ENCODE measurements around the gene TMEM38A.
"Not testable (repeated sequence)": the region's sequence is repeated elsewhere in the genome, so short reads cannot be mapped to it uniquely, and the experiment has no call there.

Gene TMEM38A

GRCh38 chr19:16668702-16669101 is 7.8 kb downstream of the TMEM38A start:
- H3K4me3 ChIP-seq (ENCODE audit: low read length); H3K27ac ChIP-seq (ENCODE audit: low read depth, low read length); H3K4me1 ChIP-seq (ENCODE audit: control insufficient read depth, insufficient read depth, low read length); H3K36me3 ChIP-seq (ENCODE audit: control insufficient read depth, insufficient read depth, low read length); H3K9ac ChIP-seq (ENCODE audit: low read length); H3K27me3 ChIP-seq (ENCODE audit: control insufficient read depth, insufficient read depth, low read length): not testable (repeated sequence)

DNA sequence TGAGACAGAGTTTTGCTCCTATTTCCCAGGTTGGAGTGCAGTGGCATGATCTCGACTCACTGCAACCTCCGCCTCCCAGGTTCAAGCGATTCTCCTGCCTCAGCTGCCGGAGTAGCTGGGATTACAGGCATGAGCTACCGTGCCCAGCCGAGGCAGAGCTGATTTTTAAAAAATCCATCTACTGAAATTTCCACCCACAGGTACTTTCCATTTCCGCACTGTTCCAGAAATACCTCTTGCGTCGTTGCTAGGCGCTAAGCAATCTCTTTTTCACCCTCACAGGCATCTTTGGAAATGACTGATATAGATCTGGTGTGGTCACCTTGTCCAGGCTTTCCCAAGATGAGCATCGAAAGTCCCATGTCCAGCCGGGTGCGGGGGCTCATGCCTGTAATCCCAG is 9.4 kb downstream of the TMEM38A start:
- Histone ChIP-seq H3K27me3 (ENCODE audit: control insufficient read depth, insufficient read depth, low read length) (no peaks in the 10 kb centered on the region), H3K9ac (ENCODE audit: low read length) (no peak overlapping the region), H3K27ac (ENCODE audit: low read depth, low read length) (no peak overlapping the region), H3K4me1 (ENCODE audit: control insufficient read depth, insufficient read depth, low read length) (no peaks in the 10 kb centered on the region), H3K4me3 (ENCODE audit: low read length) (no peak overlapping the region), H3K36me3 (ENCODE audit: control insufficient read depth, insufficient read depth, low read length) (no peaks in the 10 kb centered on the region)

DNA sequence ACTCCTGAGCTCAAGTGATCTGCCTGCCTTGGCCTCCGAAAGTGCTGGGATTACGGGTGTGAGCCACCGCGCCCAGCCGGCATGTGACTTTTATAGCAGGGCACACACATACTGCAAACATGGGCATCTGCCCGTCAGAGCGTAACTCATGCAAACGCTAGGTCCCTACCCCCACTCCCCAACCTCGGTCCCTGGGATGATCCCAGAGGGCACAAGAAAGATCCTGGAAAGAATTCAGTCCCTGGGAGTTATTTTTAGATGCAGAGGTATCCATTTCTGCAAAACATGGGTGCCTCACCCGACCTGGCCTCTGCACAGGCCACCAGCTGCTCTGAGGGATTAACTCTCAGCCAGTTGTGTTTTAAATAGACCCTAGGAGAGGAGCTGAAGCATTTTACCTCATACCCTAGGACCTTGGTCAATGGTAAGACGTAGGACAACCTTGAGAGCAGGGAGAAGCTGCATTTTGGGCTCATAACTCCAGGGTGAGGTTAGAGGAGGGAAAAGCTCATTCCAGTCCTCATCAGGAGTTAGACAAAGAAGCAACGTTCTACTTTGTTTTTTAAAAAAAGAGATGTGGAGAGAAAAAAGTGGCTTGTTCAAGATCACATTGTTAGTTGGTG is 10.8 kb downstream of the TMEM38A start:
- Histone ChIP-seq H3K4me3 (ENCODE audit: low read length) (no peak overlapping the region), H3K36me3 (ENCODE audit: control insufficient read depth, insufficient read depth, low read length) (no peaks in the 10 kb centered on the region), H3K27ac (ENCODE audit: low read depth, low read length) (no peak overlapping the region), H3K9ac (ENCODE audit: low read length) (no peak overlapping the region), H3K27me3 (ENCODE audit: control insufficient read depth, insufficient read depth, low read length) (no peaks in the 10 kb centered on the region), H3K4me1 (ENCODE audit: control insufficient read depth, insufficient read depth, low read length) (no peaks in the 10 kb centered on the region)

GRCh38 chr19:16673231-16673630 is 12.3 kb downstream of the TMEM38A start:
- no peaks in the 10 kb centered on the region for H3K27me3 ChIP-seq (ENCODE audit: control insufficient read depth, insufficient read depth, low read length)
- H3K36me3 ChIP-seq (ENCODE audit: control insufficient read depth, insufficient read depth, low read length): no peaks in the 10 kb centered on the region
- no peak overlapping the region for H3K4me3 ChIP-seq (ENCODE audit: low read length)
- H3K4me1 ChIP-seq (ENCODE audit: control insufficient read depth, insufficient read depth, low read length): no peaks in the 10 kb centered on the region
- no peak overlapping the region for H3K9ac ChIP-seq (ENCODE audit: low read length)
- H3K27ac ChIP-seq (ENCODE audit: low read depth, low read length): no peak overlapping the region

DNA sequence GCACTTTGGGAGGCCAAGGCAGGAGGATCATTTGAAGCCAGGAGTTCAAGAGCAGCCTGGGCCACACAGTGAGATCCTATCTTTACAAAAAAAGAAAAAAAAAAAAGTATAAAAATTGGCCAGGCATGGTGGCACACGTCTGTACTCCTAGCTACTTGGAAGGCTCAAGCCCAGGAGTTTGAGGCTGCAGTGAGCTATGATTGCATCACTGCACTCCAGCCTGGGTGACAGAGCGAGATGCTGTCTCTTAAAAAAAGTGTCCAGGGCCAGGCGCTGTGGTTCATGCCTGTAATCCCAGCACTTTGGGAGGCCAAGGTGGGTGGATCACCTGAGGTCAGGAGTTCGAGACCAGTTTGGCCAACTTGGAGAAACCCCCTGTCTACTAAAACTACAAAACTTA is 12.9 kb downstream of the TMEM38A start:
- not testable (repeated sequence) for H3K4me3 ChIP-seq (ENCODE audit: low read length); H3K27ac ChIP-seq (ENCODE audit: low read depth, low read length); H3K4me1 ChIP-seq (ENCODE audit: control insufficient read depth, insufficient read depth, low read length); H3K9ac ChIP-seq (ENCODE audit: low read length); H3K27me3 ChIP-seq (ENCODE audit: control insufficient read depth, insufficient read depth, low read length); H3K36me3 ChIP-seq (ENCODE audit: control insufficient read depth, insufficient read depth, low read length)

GRCh38 chr19:16676101-16676798 is 15.3 kb downstream of the TMEM38A start:
- H3K9ac ChIP-seq (ENCODE audit: low read length): no peak overlapping the region
- no peaks in the 10 kb centered on the region for H3K4me1 ChIP-seq (ENCODE audit: control insufficient read depth, insufficient read depth, low read length)
- H3K4me3 ChIP-seq (ENCODE audit: low read length): no peak overlapping the region
- no peak overlapping the region for H3K27ac ChIP-seq (ENCODE audit: low read depth, low read length)
- peaks cover 13% of the 10 kb centered on the region for H3K36me3 ChIP-seq (ENCODE audit: control insufficient read depth, insufficient read depth, low read length)
- no peaks in the 10 kb centered on the region for H3K27me3 ChIP-seq (ENCODE audit: control insufficient read depth, insufficient read depth, low read length)

DNA sequence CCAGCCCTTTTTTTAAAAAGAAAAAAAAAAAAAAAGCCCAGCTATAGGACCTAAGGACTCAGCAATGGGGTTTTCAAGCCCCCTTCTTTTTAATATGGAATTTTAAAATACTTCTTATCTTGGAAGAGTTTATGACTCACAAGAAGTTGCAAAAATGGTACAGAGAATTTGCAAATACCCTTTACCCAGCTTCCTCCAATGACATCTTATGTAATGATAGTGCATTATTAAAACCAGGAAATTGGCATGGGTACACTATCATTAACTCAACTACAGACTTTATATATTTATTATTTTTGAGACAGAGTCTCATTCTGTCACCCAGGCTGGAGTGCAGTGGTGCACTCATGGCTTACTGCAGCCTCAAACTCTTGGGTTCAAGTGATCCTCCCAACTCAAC is 16.1 kb downstream of the TMEM38A start:
- Histone ChIP-seq H3K27ac (ENCODE audit: low read depth, low read length) (no peak overlapping the region), H3K27me3 (ENCODE audit: control insufficient read depth, insufficient read depth, low read length) (no peaks in the 10 kb centered on the region)

GRCh38 chr19:16678498-16678897 is 17.6 kb downstream of the TMEM38A start:
- no peaks in the 10 kb centered on the region for H3K4me1 ChIP-seq (ENCODE audit: control insufficient read depth, insufficient read depth, low read length)
- peaks cover 13% of the 10 kb centered on the region for H3K36me3 ChIP-seq (ENCODE audit: control insufficient read depth, insufficient read depth, low read length)
- no peak overlapping the region for H3K4me3 ChIP-seq (ENCODE audit: low read length)

More for the DNA sequence above, 16.1 kb downstream of the TMEM38A start:
- H3K4me1 ChIP-seq (ENCODE audit: control insufficient read depth, insufficient read depth, low read length): no peaks in the 10 kb centered on the region
- no peak overlapping the region for H3K9ac ChIP-seq (ENCODE audit: low read length)
- H3K36me3 ChIP-seq (ENCODE audit: control insufficient read depth, insufficient read depth, low read length): peaks cover 13% of the 10 kb centered on the region
- H3K4me3 ChIP-seq (ENCODE audit: low read length): no peak overlapping the region

GRCh38 chr19:16679811-16680210 is 18.9 kb downstream of the TMEM38A start:
- Histone ChIP-seq H3K9ac (ENCODE audit: low read length) (no peak overlapping the region), H3K27me3 (ENCODE audit: control insufficient read depth, insufficient read depth, low read length) (no peaks in the 10 kb centered on the region), H3K36me3 (ENCODE audit: control insufficient read depth, insufficient read depth, low read length) (peaks cover 13% of the 10 kb centered on the region), H3K4me3 (ENCODE audit: low read length) (no peak overlapping the region), H3K27ac (ENCODE audit: low read depth, low read length) (no peak overlapping the region), H3K4me1 (ENCODE audit: control insufficient read depth, insufficient read depth, low read length) (no peaks in the 10 kb centered on the region)

More at GRCh38 chr19:16678498-16678897, 17.6 kb downstream of the TMEM38A start:
- Histone ChIP-seq H3K9ac (ENCODE audit: low read length) (no peak overlapping the region), H3K27ac (ENCODE audit: low read depth, low read length) (no peak overlapping the region), H3K27me3 (ENCODE audit: control insufficient read depth, insufficient read depth, low read length) (no peaks in the 10 kb centered on the region)

DNA sequence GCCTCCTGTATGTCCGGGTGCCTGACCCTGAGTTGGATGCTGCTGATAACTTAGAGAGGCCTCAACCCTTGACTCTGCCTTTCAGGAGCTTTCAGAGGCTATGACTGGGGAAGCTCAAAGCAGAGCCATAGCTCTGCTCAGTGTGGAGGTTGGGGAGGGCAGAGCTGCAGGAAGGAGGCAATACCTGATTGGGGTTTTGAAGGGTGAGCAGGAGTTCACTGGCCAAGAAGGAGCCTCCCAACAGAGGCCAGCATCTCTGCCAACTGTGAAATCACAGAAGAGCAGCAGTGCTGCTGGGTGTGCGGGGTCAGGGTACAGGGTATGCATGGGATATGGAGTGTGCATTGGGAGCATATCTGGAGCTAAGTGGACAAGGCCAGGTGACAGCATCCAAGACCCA is 21.6 kb downstream of the TMEM38A start:
- Histone ChIP-seq H3K27me3 (ENCODE audit: control insufficient read depth, insufficient read depth, low read length) (no peaks in the 10 kb centered on the region), H3K9ac (ENCODE audit: low read length) (no peak overlapping the region), H3K4me3 (ENCODE audit: low read length) (no peak overlapping the region), H3K4me1 (ENCODE audit: control insufficient read depth, insufficient read depth, low read length) (no peaks in the 10 kb centered on the region), H3K36me3 (ENCODE audit: control insufficient read depth, insufficient read depth, low read length) (peaks cover 13% of the 10 kb centered on the region), H3K27ac (ENCODE audit: low read depth, low read length) (no peak overlapping the region)

DNA sequence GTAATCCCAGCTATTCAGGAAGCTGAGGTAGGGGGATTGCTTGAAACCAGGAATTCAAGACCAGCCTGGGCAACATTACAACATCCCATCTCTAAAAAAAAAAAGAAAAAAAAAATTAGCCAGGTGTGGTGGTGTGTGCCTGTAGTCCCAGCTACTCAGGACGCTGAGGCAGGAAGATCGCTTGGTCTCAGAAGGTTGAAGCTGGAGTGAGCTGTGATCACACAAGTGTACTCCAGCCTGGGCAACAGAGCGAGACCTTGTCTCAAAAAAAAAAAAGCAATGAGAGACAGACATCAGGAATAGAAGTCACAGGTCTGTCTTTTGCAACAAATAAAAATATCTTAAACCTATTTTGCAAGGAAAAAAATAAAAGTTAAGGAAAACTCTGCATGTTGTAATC is 23.3 kb downstream of the TMEM38A start:
- H3K4me3 ChIP-seq (ENCODE audit: low read length): no peak overlapping the region
- no peaks in the 10 kb centered on the region for H3K4me1 ChIP-seq (ENCODE audit: control insufficient read depth, insufficient read depth, low read length)
- no peak overlapping the region for H3K9ac ChIP-seq (ENCODE audit: low read length)
- no peak overlapping the region for H3K27ac ChIP-seq (ENCODE audit: low read depth, low read length)
- H3K27me3 ChIP-seq (ENCODE audit: control insufficient read depth, insufficient read depth, low read length): no peaks in the 10 kb centered on the region
- H3K36me3 ChIP-seq (ENCODE audit: control insufficient read depth, insufficient read depth, low read length): peaks cover 13% of the 10 kb centered on the region

GRCh38 chr19:16688084-16688483 is 27.1 kb downstream of the TMEM38A start:
- no peak overlapping the region for H3K9ac ChIP-seq (ENCODE audit: low read length)
- H3K4me1 ChIP-seq (ENCODE audit: control insufficient read depth, insufficient read depth, low read length): no peaks in the 10 kb centered on the region
- no peaks in the 10 kb centered on the region for H3K27me3 ChIP-seq (ENCODE audit: control insufficient read depth, insufficient read depth, low read length)
- H3K27ac ChIP-seq (ENCODE audit: low read depth, low read length): no peak overlapping the region
- H3K4me3 ChIP-seq (ENCODE audit: low read length): no peak overlapping the region
- no peaks in the 10 kb centered on the region for H3K36me3 ChIP-seq (ENCODE audit: control insufficient read depth, insufficient read depth, low read length)

DNA sequence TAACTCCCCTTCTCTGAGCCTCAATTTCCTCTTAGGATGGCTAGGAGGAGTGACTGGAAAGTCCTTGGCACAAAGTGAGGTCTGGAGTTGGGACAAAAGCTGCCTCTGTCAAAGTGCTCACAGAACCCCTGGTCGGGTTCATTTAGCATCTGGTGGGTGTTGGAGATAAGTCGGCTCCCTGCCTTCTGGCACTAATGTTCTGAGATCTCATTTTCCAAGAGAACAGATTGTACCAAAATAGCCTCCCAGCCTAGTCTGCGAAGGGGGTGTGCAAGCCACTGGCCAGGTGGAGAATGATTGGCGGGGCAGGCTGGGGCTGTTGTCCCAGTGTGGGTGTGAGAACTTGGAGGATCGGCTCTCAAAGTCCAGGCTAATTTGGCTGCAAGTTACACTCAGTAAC is 38.0 kb downstream of the TMEM38A start:
- H3K36me3 ChIP-seq (ENCODE audit: control insufficient read depth, insufficient read depth, low read length): no peaks in the 10 kb centered on the region
- H3K27ac ChIP-seq (ENCODE audit: low read depth, low read length): no peak overlapping the region
- no peaks in the 10 kb centered on the region for H3K4me1 ChIP-seq (ENCODE audit: control insufficient read depth, insufficient read depth, low read length)

More for the DNA sequence above, 38.0 kb downstream of the TMEM38A start:
- Histone ChIP-seq H3K27me3 (ENCODE audit: control insufficient read depth, insufficient read depth, low read length) (no peaks in the 10 kb centered on the region), H3K9ac (ENCODE audit: low read length) (no peak overlapping the region), H3K4me3 (ENCODE audit: low read length) (no peak overlapping the region)
